HG02970 (cell line): ENCODE results near the gene DMXL1.
"Not testable (repeated sequence)": the region's sequence is repeated elsewhere in the genome, so short reads cannot be mapped to it uniquely, and the experiment has no call there.

Experiments
- ATAC-seq: cut with Tn5 transposase; IDR thresholded peaks from one replicate; pipeline ENCODE4 v1.9.1; 2021; ENCODE audit warnings: mild to moderate bottlenecking, moderate library complexity, moderate number of reproducible peaks; ENCODE audit not compliant: unreplicated experiment, low FRiP score

The DMXL1 gene

GRCh38 chr5:119117237-119117636 lies 46.4 kb downstream of the DMXL1 start:
- no peak for ATAC-seq

DNA sequence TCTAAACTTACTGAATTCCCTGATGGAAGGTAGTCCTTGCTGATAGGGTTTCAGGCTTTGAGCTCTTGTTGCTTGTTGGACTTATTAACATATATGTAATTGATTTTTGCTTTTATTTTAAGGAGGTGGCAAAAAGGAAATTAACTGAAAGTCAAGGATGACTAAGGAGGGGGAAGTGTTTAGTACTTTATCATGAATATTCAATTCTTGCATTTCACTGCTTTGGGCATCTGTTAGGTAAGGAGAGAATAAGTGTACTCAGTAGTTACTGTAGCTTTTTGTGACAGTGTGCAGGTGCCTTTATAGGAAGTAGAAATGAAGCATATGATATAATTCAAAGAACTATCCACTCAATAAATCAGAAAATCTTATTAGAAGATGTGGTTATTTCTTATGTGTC lies 47.1 kb downstream of the DMXL1 start:
- no peak for ATAC-seq

GRCh38 chr5:119120893-119121292 lies 50.0 kb downstream of the DMXL1 start:
- ATAC-seq, result no peak

DNA sequence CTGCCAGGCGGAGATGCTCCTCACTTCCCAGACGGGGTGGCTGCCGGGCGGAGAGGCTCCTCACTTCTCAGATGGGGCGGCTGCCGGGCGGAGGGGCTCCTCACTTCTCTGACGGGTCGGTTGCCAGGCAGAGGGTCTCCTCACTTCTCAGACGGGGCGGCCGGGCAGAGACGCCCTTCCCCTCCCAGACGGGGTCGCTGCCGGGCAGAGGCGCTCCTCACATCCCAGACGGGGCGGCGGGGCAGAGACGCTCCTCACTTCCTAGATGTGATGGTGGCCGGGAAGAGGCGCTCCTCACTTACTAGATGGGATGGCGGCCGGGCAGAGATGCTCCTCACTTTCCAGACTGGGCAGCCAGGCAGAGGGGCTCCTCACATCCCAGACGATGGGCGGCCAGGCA lies 51.6 kb downstream of the DMXL1 start:
- ATAC-seq, result not testable (repeated sequence)

DNA sequence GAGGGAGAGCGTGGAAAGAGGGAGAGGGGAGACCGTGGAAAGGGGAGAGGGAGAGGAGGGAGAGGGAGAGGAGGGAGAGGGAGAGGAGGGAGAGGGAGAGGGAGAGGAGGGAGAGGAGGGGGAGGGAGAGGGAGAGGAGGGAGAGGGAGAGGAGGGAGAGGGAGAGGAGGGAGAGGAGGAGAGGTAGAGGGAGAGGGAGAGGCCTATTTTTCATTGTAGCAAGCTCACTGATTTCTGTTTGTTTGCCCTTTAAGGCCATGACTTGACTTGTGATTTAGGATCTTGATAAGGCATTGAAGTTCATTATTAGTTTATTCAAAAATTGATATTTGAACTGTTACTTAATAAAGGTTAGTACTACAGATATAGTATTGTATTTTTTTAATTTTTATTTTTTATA lies 52.4 kb downstream of the DMXL1 start:
- ATAC-seq, result no peak

DNA sequence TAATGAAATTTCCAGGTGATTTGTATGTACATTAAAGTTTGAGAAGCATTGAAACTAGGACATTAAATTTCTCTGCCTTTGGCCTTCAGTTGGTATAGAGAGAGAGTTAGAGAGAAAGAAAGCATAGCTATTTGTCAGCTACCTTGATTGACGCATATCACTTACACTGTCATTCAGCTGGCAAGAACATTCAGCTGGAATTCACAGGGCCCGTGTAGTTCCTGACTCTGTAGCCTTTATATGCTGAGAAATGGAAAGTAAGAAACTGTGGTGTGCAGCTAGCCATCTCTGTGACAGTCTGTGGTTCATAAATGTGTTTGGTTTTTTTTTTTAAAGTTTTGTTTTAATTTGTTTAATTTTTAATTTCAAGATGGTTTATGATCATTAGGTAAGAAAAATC lies 58.9 kb downstream of the DMXL1 start:
- ATAC-seq, result no peak

- no peak for ATAC-seq
Measured at GRCh38 chr5:119131530-119132304, 60.8 kb downstream of the DMXL1 start.

DNA sequence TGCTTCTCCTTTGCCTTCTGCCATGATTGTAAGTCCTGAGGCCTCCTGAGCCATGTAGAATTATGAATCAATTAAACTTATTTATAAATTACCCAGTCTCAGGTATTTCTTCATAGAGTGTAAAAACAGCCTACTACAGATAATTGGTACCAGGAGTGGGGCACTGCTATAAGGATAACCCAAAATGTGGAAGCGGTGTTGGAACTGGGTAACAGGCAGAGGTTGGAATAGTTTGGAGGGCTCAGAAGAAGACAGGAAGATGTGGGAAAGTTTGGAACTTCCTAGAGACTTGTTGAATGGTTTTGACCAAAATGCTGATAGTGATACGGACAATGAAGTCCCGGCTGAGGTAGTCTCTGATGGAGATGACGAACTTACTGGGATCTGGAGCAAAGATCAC lies 64.9 kb downstream of the DMXL1 start:
- not testable (repeated sequence) for ATAC-seq

- no peak for ATAC-seq
Measured at GRCh38 chr5:119136666-119137318, 65.9 kb downstream of the DMXL1 start.

- ATAC-seq, result no peak
Measured at GRCh38 chr5:119153629-119154028, 82.7 kb downstream of the DMXL1 start.

DNA sequence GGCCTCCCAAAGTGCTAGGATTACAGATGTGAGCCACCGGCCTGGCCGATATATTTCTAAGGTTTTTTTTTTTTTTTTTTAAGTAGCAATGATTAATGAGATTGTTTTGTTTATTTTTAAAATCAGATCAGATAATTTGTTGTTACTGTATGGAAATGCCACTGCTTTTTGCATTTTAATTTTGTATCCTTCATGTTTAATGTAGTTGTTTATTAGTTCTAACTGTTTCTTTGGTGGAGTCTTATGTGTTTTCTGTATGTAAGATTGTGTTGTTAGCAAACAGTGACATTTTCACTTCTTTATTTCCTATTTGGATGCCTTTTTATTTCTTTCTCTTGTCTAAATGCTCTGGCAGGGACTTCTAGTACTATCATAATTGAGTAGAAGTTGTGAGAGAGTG lies 87.3 kb downstream of the DMXL1 start:
- no peak for ATAC-seq

DNA sequence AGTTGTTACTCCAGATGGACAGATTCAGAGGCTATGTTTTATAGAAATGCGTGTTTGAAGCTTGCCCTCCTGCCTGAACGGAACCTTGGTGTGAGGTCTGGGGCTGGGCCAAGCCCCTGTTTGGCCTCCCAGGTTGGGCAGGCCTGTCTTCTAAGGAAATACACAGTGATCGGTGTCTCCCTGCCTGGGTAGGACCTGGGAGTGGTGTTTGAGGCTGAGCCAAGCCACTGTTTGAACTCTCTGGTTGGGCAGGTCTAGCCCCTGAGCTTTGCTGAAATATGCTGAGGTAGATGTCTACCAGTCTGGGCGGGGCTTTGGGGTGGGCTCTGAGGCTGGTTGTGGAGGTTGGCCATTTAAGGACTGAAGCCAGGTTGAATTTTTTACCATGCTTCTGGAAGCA lies 90.5 kb downstream of the DMXL1 start:
- no peak for ATAC-seq

DNA sequence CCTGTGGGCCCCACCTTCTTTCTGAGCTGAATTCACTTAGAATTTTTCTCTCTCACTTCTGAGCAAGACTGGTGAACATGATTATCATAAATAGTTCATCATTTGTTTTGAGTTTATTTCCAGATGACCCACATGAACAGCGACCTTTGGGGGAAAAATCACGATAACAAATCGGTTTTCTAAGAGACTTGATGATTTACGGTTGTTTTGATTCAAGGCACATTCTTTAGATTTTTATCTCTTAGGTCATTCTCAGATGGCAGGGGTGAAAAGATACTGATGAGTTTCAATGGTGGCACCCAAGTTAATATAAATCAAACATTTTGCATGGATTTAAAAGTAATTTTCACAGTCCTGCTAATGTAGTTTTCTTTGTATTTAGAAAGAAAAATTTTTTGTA lies 95.1 kb downstream of the DMXL1 start:
- no peak for ATAC-seq

DNA sequence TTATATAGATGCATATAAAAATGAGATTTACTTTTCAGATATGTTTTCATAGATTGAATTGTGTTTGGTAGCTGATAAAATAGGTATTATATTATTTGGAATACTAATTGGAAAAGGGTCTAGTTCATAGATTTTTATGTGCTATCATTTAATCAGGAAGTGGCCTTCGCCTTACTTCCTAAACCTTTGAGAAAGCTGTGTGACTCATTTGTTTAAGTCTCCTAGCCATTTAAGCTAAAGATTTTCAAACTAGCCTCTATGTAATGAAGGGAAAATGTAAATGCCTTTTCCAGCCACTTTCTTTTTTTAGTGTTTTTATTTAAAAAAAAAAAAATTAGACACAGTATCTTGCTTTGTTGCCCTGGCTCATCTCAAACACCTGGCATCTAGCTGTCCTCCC lies 97.5 kb downstream of the DMXL1 start:
- no peak for ATAC-seq

DNA sequence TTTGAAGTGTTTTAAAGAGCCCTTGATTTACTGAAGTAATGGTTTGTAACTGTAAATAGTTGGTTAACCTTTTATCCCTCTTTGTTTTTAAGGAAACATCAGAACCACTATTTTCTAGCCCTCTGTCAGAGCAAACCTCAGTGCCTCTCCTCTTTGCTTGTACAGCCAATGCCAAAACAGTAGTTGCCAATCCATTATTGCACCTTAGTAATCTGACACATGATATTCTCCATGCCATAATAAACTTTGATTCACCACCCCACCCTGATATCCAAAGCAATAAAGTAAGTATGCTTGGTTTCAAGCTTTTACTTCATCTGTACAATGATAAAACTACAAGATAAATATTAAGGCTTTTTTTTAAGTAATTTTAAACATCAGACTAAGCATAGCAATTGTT lies 100.8 kb downstream of the DMXL1 start:
- no peak for ATAC-seq

GRCh38 chr5:119174578-119175163 lies 103.8 kb downstream of the DMXL1 start:
- no peak for ATAC-seq

GRCh38 chr5:119176785-119177184 lies 105.9 kb downstream of the DMXL1 start:
- ATAC-seq, result no peak

DNA sequence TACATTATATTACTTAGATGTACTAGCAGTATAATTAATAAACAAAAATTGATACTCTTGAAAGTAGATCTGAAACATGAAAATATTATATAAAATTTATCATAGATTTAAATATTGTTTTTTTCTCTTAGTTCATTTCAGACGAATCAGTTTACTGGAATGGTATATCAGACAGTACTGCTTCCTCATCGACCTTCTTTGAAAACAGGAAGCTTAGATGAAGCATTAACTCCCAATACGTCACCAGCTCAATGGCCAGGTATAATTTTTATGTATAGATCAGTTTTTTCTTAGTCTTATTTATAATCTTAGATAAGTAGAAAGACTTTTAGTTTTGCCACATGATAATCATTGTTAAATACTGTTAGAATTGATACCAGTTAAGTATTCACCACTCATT lies 106.3 kb downstream of the DMXL1 start:
- ATAC-seq, result no peak

DNA sequence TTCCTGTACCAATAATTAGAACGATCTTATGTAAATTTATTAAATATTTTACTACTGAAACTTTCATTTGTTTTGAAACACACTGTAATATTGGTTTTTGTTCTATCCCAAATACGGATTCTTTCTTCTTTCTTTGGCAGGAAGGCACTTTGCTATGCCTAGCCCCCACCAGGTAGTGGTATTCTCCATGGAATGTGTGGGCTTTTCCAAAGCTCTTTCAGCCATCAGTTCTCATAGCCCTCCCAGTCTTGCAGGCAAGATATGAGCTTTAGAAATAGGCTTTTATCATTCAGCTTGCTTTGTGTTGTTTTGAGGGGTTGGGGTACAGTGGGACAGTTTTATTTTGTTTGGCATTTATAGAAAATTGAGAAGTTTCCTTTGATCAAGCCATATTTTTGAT lies 107.5 kb downstream of the DMXL1 start:
- ATAC-seq, result no peak

DNA sequence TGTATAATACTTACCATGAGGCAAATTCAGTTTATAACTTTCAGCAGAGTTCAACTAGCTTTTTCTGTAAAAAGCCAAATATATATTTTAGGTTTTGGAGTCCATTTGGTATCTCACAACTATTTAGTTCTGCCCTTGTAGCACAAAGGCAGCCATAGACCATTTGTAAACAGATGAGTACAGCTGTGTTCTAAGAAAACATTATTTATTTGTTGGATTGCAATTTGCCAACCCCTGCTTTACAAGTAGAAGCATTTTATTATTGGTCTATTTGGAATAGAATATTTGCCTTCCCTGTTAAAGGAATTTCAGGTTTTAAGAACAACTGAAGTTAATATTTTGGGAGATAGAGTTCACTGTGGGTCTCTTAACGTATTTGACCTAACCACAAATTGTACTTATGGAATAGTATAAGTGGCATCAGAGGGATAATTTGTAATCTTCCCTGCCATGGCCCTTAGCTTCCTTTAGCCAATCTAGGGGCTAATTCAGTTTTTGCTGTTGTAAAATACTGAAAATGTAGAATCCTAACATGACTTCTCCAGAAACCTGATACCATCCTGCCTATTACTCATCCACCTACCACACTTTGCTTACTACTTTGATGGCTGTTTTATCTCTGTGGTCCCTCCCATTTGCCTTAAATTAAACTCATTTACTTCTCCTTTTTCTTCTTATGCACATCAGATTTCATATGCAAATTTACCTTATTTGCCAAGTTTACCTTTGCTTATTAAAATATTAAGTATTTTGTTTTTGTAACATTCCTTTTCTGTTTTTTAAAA lies 109.2 kb downstream of the DMXL1 start:
- no peak for ATAC-seq

- not testable (repeated sequence) for ATAC-seq
Measured at GRCh38 chr5:119185512-119185911, 114.6 kb downstream of the DMXL1 start.
